ENCODE results near the gene GBP5. TPM values are rescaled to one million over a fixed set of nuclear protein-coding genes. Genes with fewer than 3 reads are reported as not detected.

The GBP5 gene, protein sequence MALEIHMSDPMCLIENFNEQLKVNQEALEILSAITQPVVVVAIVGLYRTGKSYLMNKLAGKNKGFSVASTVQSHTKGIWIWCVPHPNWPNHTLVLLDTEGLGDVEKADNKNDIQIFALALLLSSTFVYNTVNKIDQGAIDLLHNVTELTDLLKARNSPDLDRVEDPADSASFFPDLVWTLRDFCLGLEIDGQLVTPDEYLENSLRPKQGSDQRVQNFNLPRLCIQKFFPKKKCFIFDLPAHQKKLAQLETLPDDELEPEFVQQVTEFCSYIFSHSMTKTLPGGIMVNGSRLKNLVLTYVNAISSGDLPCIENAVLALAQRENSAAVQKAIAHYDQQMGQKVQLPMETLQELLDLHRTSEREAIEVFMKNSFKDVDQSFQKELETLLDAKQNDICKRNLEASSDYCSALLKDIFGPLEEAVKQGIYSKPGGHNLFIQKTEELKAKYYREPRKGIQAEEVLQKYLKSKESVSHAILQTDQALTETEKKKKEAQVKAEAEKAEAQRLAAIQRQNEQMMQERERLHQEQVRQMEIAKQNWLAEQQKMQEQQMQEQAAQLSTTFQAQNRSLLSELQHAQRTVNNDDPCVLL
- total RNA-seq: under 0.01 TPM in 2 replicates

DNA sequence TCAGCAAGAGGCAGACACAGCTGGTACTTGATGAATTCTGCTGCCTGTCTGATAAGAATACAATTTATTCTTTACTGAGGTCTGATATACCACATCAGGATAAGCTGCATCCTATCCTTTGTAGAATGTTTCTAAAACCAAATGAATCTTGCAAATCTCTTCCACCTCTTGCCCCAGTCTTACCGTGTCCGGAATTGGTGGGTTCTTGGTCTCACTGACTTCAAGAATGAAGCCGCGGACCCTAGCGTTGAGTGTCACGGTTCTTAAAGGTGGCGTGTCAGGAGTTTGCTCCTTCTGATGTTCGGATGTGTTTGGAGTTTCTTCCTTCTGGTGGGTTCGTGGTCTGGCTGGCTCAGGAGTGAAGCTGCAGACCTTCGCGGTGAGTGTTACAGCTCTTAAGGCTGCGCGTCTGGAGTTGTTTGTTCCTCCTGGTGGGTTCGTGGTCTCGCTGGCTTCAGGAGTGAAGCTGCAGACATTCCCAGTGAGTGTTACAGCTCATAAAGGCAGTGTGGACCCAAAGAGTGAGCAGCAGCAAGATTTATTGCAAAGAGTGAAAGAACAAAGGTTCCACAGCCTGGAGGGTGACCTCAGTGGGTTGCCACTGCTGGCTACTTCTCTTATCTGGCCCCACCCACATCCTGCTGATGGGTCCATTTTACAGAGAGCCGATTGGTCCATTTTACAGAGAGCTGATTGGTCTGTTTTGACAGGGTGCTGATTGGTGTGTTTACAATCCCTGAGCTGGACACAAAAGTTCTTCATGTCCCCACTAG, at the start of gene GBP5:
TSS of gene GBP5 (minus strand) at position 592 of the 773 bp plus-strand sequence. CDS start 3,305 bp downstream, outside the sequence.

Other genes with a start within 250 kb of the GBP5 start
- gene GBP3, start 250.0 kb downstream of the GBP5 start, total RNA-seq: 4.9 and 6.2 TPM in 2 replicates
- 3.4 and 6.5 TPM in 2 replicates for gene GBP1, start 207.7 kb downstream of the GBP5 start, total RNA-seq
- gene GBP2, start 146.7 kb downstream of the GBP5 start, total RNA-seq: 13.4 and 31.6 TPM in 2 replicates
- not detected in 2 replicates for gene GBP7, start 96.9 kb downstream of the GBP5 start, total RNA-seq
- 0.54 and 1.0 TPM in 2 replicates for gene GBP4, start 73.9 kb downstream of the GBP5 start, total RNA-seq
- gene GBP6, start 91.2 kb upstream of the GBP5 start, total RNA-seq: not detected in 2 replicates